GM04503 (cell line): ENCODE measurements around the gene CHCHD6.

Experiments
- DNase-seq: peaks from one replicate; pipeline ENCODE4 v3.0.0-alpha.2; 2012; ENCODE audit warnings: low read depth

CHCHD6 gene

DNA sequence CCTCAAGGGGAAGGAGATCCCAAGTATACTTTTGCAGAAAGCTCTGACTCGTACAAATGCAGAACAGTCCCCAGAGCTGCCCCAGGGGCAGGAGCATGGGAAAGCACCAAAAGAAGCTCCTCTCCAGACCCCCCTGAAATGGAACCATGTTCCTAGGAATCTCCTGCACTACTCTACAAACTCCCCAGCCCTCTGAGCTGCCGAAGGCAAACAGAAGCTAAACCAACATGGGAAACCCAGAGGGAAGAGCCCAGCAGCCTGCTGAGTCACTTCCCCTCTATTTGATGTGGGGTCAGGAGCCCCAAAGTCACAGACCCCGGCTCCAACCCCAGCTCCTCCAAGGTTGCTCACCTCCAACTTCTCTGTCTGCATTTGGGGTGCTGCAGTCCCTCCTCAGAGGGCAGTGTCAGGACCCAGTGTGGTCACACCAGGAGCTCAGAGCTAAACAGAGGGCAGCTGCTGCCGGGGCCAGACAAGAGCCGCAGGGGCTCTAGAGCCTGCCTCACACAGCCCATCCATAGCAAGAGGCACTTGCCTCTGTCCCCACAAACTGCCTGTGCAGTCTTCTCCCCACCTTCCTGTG, 275.1 kb downstream of the CHCHD6 start:
- no peak for DNase-seq

DNA sequence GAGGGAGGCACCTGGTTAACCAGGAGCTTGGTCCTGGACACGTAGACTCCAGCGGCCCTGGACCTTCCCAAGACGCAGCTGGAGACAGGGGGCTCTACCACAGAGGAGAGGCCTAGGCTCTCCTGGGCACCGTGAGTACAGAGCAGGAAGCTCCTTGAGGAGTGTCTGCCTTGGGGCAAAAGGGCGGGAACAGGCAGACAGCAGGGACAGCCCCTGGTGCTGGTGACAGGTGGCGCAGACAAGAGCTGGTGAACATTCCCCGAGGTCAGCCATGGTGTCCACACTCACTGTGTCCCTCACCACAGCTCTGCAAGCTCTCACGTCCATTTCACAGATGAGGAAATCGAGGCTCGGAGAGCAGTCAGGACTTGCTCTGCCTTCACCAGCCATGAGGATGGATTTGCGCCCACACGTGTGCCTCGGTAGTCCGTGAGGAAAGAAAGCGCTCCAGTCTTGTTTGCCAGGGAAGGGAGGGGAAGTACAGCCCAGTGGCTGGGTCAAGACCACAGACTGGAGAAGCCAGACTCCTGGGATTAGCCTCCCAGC, 276.3 kb downstream of the CHCHD6 start:
- no peak for DNase-seq

DNA sequence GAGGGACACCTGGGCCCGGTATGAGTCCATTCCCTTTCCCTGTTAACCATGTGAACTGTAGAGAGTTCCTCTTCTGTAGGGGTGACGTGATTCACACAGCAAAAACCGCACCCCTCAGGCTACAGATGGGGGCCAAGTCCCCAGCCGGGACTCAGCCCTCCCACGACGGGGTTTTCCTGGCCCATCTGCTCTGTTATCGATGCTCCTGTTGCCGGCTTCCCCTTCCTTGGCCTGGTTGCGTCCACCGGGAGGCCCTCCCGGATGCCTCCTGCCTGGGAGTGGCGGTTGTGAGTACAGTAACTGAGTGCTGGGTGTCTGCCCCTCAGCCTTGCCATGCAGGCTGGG, 278.1 kb downstream of the CHCHD6 start:
- DNase-seq = no peak

DNA sequence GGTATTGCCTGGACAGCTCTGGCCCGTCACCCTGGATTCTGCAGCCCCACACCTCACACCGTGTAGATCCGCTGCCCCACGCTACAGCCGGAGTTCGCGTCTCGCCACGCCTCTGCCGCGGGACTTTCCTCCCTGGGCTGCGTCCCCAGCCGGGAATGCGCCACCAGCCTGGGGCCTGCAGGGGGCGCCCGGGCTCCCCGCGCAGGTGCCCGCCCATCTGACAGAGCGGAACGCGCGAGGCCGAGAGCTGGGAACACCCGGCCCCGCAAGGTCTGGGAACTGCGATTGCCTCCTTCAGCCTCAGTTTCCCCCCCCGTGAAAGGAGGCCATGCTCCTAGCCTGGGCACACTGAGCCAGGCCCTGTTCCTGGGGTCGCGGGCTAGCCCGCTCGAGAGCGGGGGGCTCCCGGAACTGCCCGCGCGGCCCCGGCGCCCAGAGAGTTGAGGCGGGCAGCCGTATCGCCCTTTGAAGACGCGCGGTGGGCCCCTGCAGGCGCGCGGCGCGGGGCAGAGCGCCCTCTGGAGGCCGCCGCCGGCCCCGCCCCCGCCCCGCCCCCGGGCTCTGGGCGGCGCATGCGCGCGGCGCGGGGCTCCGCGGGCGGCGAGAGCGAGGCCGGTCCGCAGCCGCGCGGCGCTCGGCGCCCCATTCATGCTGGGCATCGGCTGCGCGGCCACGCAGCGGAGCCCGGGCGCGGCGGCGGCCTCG, 278.6 kb downstream of the CHCHD6 start, which contains the start of gene PLXNA1:
Gene PLXNA1, plus strand, starts transcription at position 645 of the 705 bp plus-strand sequence. CDS start 5,479 bp downstream, outside the sequence.
- DNase-seq = peak; percentile 31

DNA sequence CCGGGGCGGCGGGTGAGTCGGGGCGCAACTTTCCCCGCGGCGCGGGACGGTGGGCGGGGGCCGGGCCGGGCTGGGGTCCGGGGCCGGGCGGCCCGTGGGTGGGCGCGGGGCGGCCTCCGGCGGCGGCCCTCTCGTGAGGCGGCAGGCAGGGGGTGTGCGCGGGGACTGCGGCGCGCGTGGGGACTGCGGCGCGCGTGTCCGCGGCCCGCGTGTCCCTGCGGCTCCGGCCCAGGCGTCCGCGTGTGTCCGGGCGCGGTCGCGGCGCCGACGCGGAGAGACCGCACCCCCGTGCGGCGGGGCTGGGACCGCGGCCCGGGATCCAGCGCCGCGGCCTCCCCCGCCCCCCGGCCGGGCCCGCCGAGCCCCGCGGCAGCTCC, 279.2 kb downstream of the CHCHD6 start:
- DNase-seq = no peak

DNA sequence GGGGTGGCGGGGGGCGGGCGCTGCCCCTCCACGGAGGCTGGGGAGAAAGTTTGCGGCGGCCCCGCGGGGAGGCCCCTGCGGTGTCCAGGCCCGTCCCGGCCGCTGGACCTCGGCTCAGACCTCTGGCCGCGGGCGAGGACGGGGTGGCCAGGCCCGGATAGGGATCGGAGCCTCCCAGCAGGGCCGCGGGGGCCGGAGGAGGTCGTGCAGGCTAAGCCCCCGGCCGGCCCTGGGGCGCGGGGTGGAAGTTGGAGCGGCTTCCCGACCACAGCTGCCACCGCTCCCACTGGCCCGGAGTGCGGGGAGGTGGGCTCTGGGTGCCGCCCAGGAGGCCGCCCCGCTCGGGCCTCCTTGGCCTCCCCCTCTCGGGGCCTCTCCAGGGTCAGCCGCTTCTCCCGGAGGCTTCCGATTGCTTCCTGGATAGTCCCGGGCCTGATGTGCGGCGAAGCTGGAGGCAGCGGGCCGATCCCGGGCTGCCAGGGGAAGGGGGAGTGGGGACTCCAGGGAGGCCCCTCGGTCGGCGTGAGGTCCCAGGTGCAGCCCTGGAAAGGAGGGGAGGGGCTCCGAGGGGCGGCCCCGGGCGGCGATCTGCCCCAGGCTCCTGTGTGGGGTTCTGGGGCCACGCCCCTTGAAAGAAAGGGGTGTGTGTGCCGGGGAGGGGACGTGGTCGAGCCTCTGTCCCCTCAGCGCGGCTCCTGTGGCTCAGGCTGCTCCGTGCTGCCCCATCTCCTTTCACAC, 279.8 kb downstream of the CHCHD6 start:
- DNase-seq = no peak

DNA sequence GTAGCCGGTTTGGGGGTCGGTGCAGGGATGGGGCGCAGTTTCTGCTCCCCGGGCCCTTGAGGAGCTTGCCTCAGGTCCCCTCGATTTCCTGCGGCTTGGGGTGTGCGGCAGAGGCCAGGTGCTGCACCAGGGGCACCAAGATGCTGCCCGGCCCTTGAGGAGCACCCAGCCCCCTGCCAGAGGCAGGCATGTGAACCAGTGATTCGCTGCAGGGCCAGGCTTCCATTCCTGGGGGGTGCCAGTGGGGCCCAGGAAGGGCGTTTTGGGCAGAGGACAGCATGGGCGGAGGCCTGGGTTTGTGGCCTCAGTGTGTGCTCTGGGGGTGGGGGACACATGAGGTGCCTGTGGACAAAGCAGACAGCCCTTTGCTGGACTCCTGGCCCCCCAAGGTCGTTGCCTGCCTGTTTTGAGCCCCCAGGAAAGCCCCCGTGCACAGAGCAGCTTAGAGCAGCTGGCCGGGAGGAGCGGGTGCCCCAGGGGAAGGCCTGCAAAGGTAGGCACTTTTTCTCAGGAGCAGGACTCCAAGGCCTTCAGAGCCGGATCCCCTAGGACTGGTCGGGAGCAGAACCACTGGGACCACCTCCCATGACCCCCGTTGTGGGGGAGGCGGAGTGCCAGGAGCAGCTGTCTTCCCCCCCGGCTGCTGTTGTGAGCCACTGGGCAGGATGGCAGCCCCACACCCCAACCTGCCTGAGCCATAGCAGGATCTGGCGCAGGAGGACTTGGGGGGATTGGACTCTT, 280.5 kb downstream of the CHCHD6 start:
- no peak for DNase-seq

DNA sequence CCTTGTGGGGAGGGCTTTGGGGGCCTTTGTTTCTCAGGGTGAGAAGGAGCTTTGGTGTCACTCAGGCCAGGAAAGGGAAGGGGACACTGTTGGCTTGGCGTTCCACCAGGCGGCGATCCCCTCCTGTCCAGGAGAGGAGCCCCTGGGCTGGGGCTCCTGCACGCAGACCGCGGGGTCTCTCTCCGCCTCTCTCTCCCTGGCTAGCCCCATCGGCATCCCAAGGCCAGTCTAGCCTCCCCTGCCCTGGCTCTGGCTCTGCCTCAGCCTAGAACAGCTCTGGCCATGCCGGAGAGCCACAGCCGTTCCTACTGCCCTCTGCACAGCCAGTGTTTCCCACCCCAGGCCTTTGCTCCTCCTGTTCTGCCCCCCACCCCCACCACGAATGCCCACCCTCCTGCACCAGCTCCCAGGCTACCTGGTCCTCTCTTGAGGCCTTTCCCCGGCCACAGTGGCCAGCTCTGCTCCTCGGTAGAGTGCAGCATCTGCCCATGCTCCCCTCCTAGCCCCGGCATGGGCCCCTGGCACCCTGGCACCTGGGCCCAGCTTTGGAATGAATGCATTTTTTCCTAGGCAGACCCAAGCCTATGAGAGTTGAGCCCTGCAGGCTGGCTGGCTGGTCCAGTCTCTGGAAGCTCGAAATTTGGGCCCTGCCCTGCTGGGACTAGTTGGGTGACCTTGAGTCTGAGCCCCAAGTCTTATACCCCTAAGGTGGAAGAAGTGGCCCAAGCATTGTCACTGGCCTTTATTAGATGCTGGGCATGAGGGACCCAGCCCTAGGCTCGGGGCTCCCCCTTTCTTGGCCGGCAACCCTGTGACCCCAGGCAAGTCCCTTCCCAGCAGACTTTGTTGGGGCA, 281.3 kb downstream of the CHCHD6 start:
- DNase-seq = no peak

DNA sequence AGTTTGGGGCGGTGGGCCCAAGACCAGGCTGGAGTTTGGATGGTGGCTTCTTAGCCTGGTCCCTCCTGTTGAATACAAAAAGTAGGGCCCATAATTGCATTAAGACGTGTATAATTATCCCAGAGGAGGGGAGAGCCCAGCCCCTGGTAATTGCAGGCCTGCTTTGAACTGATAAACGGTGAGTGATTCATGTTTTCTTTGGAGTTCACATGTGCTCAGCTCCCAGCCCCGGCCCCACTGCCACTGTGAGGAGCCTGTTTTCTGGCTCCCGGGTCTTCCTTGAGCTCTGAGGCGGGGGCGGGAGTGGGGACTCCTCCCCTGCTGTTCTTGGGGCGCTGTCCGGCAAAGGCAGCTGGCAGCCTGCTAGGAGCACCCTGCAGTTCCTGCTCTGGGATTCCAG, 282.0 kb downstream of the CHCHD6 start:
- DNase-seq = no peak

DNA sequence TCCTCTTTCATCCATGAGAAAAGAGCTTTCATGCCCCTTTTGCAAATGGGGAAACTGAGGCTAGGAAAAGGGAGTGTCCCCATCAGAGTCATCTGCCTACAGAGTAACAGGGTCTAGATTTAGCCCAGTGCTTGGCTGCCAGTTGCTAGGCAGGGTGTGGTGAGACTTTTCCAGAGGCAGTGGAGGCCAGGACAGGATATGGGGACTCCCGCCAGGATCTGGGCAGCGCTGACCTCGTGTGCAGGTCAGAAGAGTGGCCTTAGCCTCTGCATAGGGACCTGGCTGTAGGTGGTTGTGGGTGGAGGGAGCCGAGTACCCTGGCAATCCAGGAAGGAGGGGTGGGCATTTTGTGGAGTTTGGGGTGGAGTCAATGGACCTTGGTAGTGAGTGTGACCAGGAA, 283.1 kb downstream of the CHCHD6 start:
- no peak for DNase-seq

DNA sequence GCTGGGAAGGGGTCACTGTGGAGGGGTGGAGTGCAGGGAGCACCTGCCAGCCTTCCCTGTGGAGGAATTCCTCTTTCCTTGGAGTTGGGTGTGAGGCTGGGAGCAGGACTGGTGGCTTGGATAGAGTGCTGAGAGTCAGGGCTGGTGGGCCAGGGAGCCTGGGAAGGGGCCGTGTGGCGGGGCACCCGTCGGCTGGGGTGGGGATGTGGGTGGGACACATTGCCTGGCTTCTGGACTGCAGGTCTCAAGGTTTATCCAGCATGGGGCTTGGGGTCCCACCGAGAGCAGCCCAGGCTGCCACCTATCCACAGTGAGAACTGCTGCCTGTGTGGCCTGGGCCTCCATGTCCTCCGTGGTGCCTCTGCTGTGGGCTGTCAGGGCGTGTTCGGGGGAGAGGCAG, 283.6 kb downstream of the CHCHD6 start:
- no peak for DNase-seq

DNA sequence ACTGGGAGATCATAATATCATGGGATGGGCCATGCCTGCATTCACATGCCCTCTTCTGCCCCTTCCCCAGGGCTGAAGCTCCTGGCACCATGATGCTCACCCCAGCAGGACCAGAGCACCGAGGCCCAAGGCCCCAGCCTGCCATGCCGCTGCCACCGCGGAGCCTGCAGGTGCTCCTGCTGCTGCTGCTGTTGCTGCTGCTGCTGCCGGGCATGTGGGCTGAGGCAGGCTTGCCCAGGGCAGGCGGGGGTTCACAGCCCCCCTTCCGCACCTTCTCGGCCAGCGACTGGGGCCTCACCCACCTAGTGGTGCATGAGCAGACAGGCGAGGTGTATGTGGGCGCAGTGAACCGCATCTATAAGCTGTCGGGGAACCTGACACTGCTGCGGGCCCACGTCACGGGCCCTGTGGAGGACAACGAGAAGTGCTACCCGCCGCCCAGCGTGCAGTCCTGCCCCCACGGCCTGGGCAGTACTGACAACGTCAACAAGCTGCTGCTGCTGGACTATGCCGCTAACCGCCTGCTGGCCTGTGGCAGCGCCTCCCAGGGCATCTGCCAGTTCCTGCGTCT, 284.5 kb downstream of the CHCHD6 start:
- DNase-seq = no peak

DNA sequence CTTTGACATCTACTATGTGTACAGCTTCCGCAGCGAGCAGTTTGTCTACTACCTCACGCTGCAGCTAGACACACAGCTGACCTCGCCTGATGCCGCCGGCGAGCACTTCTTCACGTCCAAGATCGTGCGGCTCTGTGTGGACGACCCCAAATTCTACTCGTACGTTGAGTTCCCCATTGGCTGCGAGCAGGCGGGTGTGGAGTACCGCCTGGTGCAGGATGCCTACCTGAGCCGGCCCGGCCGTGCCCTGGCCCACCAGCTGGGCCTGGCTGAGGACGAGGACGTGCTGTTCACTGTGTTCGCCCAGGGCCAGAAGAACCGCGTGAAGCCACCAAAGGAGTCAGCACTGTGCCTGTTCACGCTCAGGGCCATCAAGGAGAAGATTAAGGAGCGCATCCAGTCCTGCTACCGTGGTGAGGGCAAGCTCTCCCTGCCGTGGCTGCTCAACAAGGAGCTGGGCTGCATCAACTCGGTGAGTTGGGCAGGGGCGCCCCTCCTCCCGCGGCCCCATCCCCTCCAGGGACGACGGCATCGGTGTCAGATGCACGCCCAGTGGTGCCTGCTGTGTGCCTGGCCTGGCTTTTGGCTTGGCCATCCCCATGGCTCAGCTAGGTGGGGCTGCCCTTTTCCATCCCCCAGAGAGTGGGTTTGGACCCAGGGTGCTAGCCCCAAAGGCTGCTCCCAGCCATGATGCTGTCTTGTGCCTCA, 285.4 kb downstream of the CHCHD6 start:
- DNase-seq = no peak

DNA sequence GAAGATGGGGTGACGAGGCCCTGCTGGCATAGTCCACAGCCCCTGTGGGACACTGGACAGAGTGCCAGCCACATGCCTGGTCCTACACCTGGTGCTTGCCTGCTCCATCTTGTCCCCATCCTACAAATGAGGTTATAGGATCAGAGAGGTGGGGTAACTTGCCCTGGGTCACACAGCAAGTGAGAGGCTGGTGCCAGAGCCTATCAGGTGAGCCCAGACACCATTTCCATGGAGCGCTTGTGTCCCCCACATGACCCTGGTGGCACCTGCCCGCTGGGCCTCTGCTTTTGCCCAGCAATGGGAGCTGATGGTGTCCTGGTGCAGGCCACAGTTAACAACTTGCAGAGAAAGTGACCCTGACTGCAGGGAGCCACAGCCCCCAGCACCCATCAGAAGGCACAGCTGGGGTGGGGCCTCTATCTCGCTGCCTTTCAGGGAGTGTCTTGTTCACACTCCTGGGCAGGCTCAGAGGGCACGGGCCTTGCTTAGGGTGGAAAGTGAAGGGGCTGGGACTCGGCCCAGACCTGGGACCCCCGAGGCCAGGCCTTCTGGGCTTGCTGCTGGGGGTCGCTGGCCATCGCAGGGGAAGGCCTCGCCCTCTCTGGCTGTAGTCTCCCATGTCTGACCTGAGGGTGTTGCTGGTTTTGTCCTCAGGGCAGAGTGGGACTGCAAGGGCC, 286.1 kb downstream of the CHCHD6 start:
- DNase-seq = no peak

DNA sequence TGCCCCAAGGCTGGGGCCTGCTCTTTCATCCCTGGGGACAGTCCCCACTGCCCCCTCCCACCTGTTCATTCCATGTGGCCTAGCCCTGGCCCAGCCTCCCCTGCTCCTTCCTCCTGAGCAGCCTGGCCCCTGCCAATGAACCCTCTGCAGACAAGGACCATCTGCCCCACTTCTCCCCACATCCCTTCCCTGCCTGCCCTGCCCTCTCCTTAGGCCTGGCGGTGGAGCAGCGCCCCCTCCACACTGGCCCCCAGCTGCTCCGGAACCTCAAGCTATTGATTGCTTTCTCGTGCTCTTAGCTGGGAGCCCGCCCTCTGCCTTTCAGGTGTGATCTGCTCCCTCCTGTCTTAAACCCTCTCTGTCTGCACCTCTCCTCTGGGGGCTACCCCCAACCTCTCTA, 286.9 kb downstream of the CHCHD6 start:
- DNase-seq = no peak

DNA sequence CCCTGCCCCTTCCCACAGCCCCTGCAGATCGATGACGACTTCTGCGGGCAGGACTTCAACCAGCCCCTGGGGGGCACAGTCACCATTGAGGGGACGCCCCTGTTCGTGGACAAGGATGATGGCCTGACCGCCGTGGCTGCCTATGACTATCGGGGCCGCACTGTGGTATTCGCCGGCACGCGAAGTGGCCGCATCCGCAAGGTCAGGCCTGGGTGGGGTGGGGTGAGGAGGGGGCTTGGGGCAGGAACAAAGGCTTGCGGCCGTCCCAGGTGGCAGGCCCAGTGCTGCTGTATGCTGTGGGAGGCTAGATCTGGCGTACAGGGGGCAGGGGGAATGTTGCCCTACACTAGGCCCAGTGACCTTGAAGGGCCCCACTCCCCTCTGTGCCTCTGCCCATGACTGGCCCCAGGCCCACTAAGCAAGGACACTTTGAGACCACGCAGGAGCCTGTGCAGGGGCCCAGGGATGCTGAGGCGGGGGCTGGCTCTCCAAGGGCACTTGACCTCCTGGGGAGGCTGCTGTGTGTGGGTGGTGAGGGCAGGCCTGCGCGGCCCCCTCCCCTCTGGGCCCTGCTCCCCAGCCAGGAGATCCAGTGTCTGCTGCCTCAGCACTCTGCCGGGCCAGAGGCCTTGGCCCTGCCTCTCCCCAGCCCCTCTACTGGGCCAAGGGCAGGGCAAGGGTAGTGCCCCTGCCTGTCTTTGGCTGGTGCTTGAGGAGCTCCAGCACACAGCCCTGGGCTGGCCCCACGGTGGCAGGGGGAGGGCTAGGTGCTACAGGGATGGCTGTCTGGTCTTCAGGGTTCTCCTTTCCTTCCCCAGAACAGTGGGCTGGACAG, 287.5 kb downstream of the CHCHD6 start:
- no peak for DNase-seq

DNA sequence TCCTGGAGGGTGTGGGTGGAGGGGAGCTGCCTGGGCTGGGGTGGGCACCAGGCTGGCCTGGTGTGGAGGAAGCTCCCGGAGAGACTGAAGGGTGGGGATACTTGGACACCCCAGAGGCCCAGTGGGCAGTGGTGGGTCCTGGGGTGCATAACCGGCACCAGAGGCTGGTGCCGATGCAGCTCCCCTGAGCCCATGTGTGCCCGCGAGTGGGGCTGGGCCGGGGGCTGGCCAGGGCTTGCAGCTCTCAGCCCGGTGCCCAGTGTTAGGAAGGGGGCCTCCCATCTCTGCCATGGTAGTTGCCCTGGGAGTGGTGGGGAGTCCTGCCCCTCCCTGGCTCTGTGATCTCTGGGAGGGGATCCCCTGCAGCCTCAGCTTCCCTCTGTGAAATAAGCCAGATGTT, 288.2 kb downstream of the CHCHD6 start:
- DNase-seq = no peak

DNA sequence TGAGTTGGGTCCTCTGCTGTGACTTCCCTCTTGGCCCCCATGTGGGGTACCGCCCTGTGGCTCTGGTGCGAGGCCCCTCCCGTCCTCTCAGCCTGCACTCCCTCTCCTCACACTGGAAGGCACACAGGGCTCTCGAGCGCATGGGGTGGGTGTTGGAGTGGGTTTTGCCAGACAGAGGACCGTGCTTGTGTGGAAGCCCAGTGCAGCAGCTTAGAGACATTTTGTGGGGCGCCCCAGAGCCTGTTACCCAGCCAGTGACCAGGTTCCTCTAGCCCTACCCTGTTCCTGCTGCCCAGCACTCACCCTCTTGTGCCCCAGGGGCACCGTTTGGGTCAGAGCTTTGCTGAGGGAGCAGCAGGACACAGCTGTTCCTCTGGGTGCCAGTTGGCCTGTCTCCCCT, 288.7 kb downstream of the CHCHD6 start:
- no peak for DNase-seq

DNA sequence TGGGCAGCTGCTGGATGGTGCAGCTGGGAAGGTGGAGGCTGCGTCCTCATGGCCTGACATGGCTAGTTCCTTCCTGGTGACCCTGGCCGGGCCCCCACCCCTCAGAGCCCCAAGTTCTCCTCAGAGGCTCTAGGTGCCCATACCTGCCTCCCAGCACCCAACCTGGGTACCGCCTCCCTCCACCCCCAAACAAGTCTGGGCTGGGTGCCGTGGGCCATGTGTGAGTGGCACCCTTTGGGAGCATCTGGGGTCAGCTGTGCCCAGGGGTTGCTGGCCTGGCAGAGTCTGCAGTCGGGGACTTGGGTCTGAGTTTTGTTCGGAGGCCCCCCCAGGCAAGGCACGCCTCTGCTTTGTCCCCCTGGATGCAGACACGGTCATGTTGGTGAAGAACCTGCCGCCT, 289.4 kb downstream of the CHCHD6 start:
- DNase-seq = no peak
